NCI-H524 treated with DMSO at 0.1 percent for 48 hours (cell line): Measurements from ENCODE around the gene ZNF565.
A peak's percentile ranks its signal among the peaks of the same experiment; 100 is the strongest.
"Not testable (repeated sequence)": the region's sequence is repeated elsewhere in the genome, so short reads cannot be mapped to it uniquely, and the experiment has no call there.

Source experiments
- DNase-seq: peaks from one replicate; lab custom pipeline; 2025; lab: John Stamatoyannopoulos, UW

ZNF565 gene

GRCh38 chr19:36214386-36215275 is at the start of gene ZNF565, which contains the start of gene ZNF146:
Gene ZNF565 (minus strand): TSS chr19:36214665. CDS start chr19:36201985, 12,680 bp downstream.
Gene ZNF146 (plus strand): TSS chr19:36215106. CDS start chr19:36236441, 21,335 bp downstream.
- peak; percentile 97 for DNase-seq

- no peak for DNase-seq
Measured at GRCh38 chr19:36259211-36259610, 44.7 kb upstream of the ZNF565 start.

- no peak for DNase-seq
Measured at GRCh38 chr19:36258028-36258875, 43.8 kb upstream of the ZNF565 start.

GRCh38 chr19:36257520-36257876 is 43.0 kb upstream of the ZNF565 start:
- no peak for DNase-seq

GRCh38 chr19:36256853-36257519 is 42.5 kb upstream of the ZNF565 start:
- no peak for DNase-seq

GRCh38 chr19:36256064-36256463 is 41.6 kb upstream of the ZNF565 start:
- no peak for DNase-seq

- no peak for DNase-seq
Measured at GRCh38 chr19:36255316-36255715, 40.9 kb upstream of the ZNF565 start.

GRCh38 chr19:36254848-36255247 is 40.4 kb upstream of the ZNF565 start:
- DNase-seq: no peak

- DNase-seq: no peak
Measured at GRCh38 chr19:36252047-36252446, 37.6 kb upstream of the ZNF565 start.

- no peak for DNase-seq
Measured at GRCh38 chr19:36246006-36246481, 31.6 kb upstream of the ZNF565 start.

- DNase-seq: peak; percentile 37
Measured at GRCh38 chr19:36245210-36246005, 30.9 kb upstream of the ZNF565 start.

GRCh38 chr19:36244066-36244465 is 29.6 kb upstream of the ZNF565 start:
- DNase-seq: no peak

GRCh38 chr19:36236946-36237310 is 22.5 kb upstream of the ZNF565 start:
- no peak for DNase-seq

GRCh38 chr19:36236304-36236945 is 22.0 kb upstream of the ZNF565 start:
- DNase-seq: no peak

GRCh38 chr19:36233626-36234025 is 19.2 kb upstream of the ZNF565 start:
- not testable (repeated sequence) for DNase-seq

- no peak for DNase-seq
Measured at GRCh38 chr19:36225219-36225892, 10.9 kb upstream of the ZNF565 start.

GRCh38 chr19:36222503-36222902 is 8.0 kb upstream of the ZNF565 start:
- no peak for DNase-seq

GRCh38 chr19:36221474-36221873 is 7.0 kb upstream of the ZNF565 start:
- no peak for DNase-seq

- DNase-seq: no peak
Measured at GRCh38 chr19:36215276-36216123, 1.0 kb upstream of the ZNF565 start.
